ENCODE results near the gene HVCN1. TPM values are rescaled to one million over a fixed set of nuclear protein-coding genes. Genes with fewer than 3 reads are reported as not detected.

HVCN1 gene
- total and polyA plus RNA-seq, 2 of the 8 experiments (the other 6 are each of a cell fraction or from before 2014, with no cell fraction given): 5.8 to 11.2 TPM

GRCh38 chr12:110708917-110709316, 20.0 kb upstream of the HVCN1 start:
- CTCF ChIA-PET (ENCODE audit: partially characterized antibody): interaction anchor here (0.7 to 1.6 kb wide), 5 partner anchors 11 to 277 kb away, joined by 3 to 4 read pairs (median 3); no protein-coding TSS in a partner anchor
- FAIRE-seq: no peak
- TF ChIP-seq POLR2A (IDR thresholded peaks at IDR 0.05; ENCODE audit: control extremely low read depth in 1 of 2, low read depth in 2 of 2, low read length in 2 of 2) (no peak), RBBP5 (IDR thresholded peaks at IDR 0.05; ENCODE audit: borderline replicate concordance, low read depth, low read length) (no peak), CTBP2 (IDR thresholded peaks at IDR 0.05; ENCODE audit: borderline replicate concordance, insufficient read depth, insufficient read length, low read length) (no peak), HDAC6 (IDR thresholded peaks at IDR 0.05; ENCODE audit: low read depth, low read length) (no peak), MAFK (IDR thresholded peaks at IDR 0.05; ENCODE audit: low read depth, low read length) (no peak), TCF12 (IDR thresholded peaks at IDR 0.05; ENCODE audit: low read depth, low read length) (no peak), TBP (IDR thresholded peaks at IDR 0.05; ENCODE audit: low read depth, low read length) (no peak), ATF3 (IDR thresholded peaks at IDR 0.05; ENCODE audit: insufficient read depth, low read depth, low read length) (no peak), MAX (IDR thresholded peaks at IDR 0.05) (no peak), RFX5 (IDR thresholded peaks at IDR 0.05; ENCODE audit: borderline replicate concordance, low read depth, low read length) (no peak), FOSL1 (IDR thresholded peaks at IDR 0.05; ENCODE audit: insufficient read depth, low read depth, low read length) (no peak), E2F6 (IDR thresholded peaks at IDR 0.05) (no peak), CBX8 (IDR thresholded peaks at IDR 0.05; ENCODE audit: borderline replicate concordance, low read depth, low read length) (no peak), SP2 (IDR thresholded peaks at IDR 0.05; ENCODE audit: low read length) (no peak)

More at GRCh38 chr12:110708917-110709316, 20.0 kb upstream of the HVCN1 start:
- Histone ChIP-seq H4K91ac (replicated peaks; ENCODE audit: insufficient read length, low read length) (no peak overlapping the region), H3K27me3 (replicated peaks in 1 of 4; ENCODE audit: control insufficient read depth in 3 of 4, extremely low read depth in 1 of 4, insufficient read depth in 3 of 4, low read length in 3 of 4) (no peaks in the 10 kb centered on the region), H2BK120ac (replicated peaks; ENCODE audit: low read depth, low read length) (no peak overlapping the region), H3K4me2 (ENCODE audit: insufficient read depth in 1 of 2, low read depth in 2 of 2, low read length in 2 of 2) (no peak overlapping the region), H4K20me1 (replicated peaks in 1 of 2; ENCODE audit: control insufficient read depth in 1 of 2, insufficient read depth in 2 of 2, low read length in 2 of 2) (no peaks in the 10 kb centered on the region), H2BK5ac (ENCODE audit: low read depth, low read length) (no peak overlapping the region), H3K9ac (replicated peaks in 1 of 4; ENCODE audit: extremely low read depth in 1 of 4, low read depth in 3 of 4, low read length in 3 of 4) (no peak overlapping the region), H2AFZ (ENCODE audit: low read length) (no peak overlapping the region), H3K4me1 (replicated peaks in 1 of 4; ENCODE audit: control insufficient read depth in 3 of 4, insufficient read depth in 4 of 4, low read length in 3 of 4) (no peaks in the 10 kb centered on the region), H3K56ac (replicated peaks; ENCODE audit: insufficient read length, low read depth, low read length) (no peak overlapping the region), H4K8ac (ENCODE audit: extremely low read depth, insufficient read depth, low read length) (no peak overlapping the region), H2BK20ac (ENCODE audit: low read length) (no peak overlapping the region), H3K18ac (ENCODE audit: extremely low read depth, low read length) (no peak overlapping the region), H2BK15ac (ENCODE audit: low read length) (no peak overlapping the region), H3K4me3 (ENCODE audit: extremely low read depth in 1 of 4, insufficient read depth in 2 of 4, low read depth in 3 of 4, low read length in 4 of 4) (no peak overlapping the region), H3K4ac (replicated peaks; ENCODE audit: insufficient read length, low read depth, low read length) (no peak overlapping the region), H3K23me2 (ENCODE audit: low read depth, low read length) (no peaks in the 10 kb centered on the region), H3K23ac (ENCODE audit: insufficient read length) (no peak overlapping the region), H3K36me3 (ENCODE audit: control insufficient read depth in 2 of 4, insufficient read depth in 4 of 4, low read length in 3 of 4) (no peaks in the 10 kb centered on the region), H3K27ac (ENCODE audit: low read depth, low read length) (no peak overlapping the region), H3K79me2 (ENCODE audit: control insufficient read depth in 1 of 2, insufficient read depth in 2 of 2, low read length in 2 of 2) (no peaks in the 10 kb centered on the region), H3K9me3 (ENCODE audit: insufficient read depth in 2 of 2, low read depth in 1 of 2, low read length in 1 of 2) (no peaks in the 10 kb centered on the region), H3K79me1 (ENCODE audit: low read depth, low read length) (no peaks in the 10 kb centered on the region), H2AK5ac (ENCODE audit: low read depth, low read length) (no peak overlapping the region), H3K14ac (ENCODE audit: insufficient read length) (no peak overlapping the region), H2BK12ac (ENCODE audit: low read depth, low read length) (no peak overlapping the region), H4K5ac (ENCODE audit: insufficient read length, low read depth, low read length) (no peak overlapping the region)
- WGBS, 2 experiments (ENCODE audit: extremely low coverage in 1 of 2, insufficient coverage in 1 of 2, insufficient read length in 1 of 2, insufficient replicate concordance in 2 of 2, low coverage in 1 of 2, low lambda C conversion rate in 2 of 2, missing lambda C conversion rate in 1 of 2): 92% methylated on average over 4 of the region's 4 CpGs; no CpG with 5 or more reads in 1 of the 2 experiments
- DNase-seq (ENCODE audit: low read depth in 1 of 2, low spot score in 2 of 2): no peak
- POLR2A ChIA-PET (ENCODE audit: partially characterized antibody): interaction anchor here (0.7 to 2.4 kb wide), 4 partner anchors 8 to 175 kb away, joined by 3 to 5 read pairs (median 3); no protein-coding TSS in a partner anchor

Data from H1 (cell line).